Fibroblast of upper back skin (primary cell): ENCODE results near the gene ASPDH.
"Not testable (repeated sequence)": the region's sequence is repeated elsewhere in the genome, so short reads cannot be mapped to it uniquely, and the experiment has no call there.

Experiments
- DNase-seq: peaks from one replicate; pipeline ENCODE4 v3.0.0-alpha.2; 2013

ASPDH gene

GRCh38 chr19:50547385-50548190 lies 33.9 kb upstream of the ASPDH start:
- DNase-seq, result no peak

GRCh38 chr19:50546527-50547221 lies 33.0 kb upstream of the ASPDH start:
- DNase-seq, result no peak

- no peak for DNase-seq
These were observed 29.2 kb upstream of the ASPDH start for GRCh38 chr19:50542943-50543342.

- peak; percentile 67 for DNase-seq
These were observed 24.1 kb upstream of the ASPDH start for GRCh38 chr19:50537769-50538230.

GRCh38 chr19:50537306-50537685 lies 23.6 kb upstream of the ASPDH start:
- no peak for DNase-seq

GRCh38 chr19:50536662-50537305 lies 23.1 kb upstream of the ASPDH start:
- no peak for DNase-seq

GRCh38 chr19:50535672-50536187 lies 22.0 kb upstream of the ASPDH start:
- no peak for DNase-seq

GRCh38 chr19:50534478-50534877 lies 20.8 kb upstream of the ASPDH start:
- DNase-seq, result no peak

- DNase-seq, result no peak
These were observed 19.2 kb upstream of the ASPDH start for GRCh38 chr19:50532952-50533351.

GRCh38 chr19:50531171-50531612 lies 17.5 kb upstream of the ASPDH start:
- DNase-seq, result no peak

- DNase-seq, result not testable (repeated sequence)
These were observed 14.3 kb upstream of the ASPDH start for GRCh38 chr19:50528052-50528451.

GRCh38 chr19:50522881-50523280 lies 9.2 kb upstream of the ASPDH start:
- no peak for DNase-seq

- DNase-seq, result no peak
These were observed 7.2 kb upstream of the ASPDH start for GRCh38 chr19:50520822-50521465.

GRCh38 chr19:50519006-50519575 lies 5.4 kb upstream of the ASPDH start:
- DNase-seq, result no peak

GRCh38 chr19:50518091-50519005 lies 4.6 kb upstream of the ASPDH start:
- no peak for DNase-seq

- no peak for DNase-seq
These were observed 4.0 kb upstream of the ASPDH start for GRCh38 chr19:50517704-50518075.

- no peak for DNase-seq
These were observed 3.4 kb upstream of the ASPDH start for GRCh38 chr19:50516964-50517703.

- no peak for DNase-seq
These were observed 2.7 kb upstream of the ASPDH start for GRCh38 chr19:50516456-50516855.

- DNase-seq, result no peak
These were observed 1.5 kb upstream of the ASPDH start for GRCh38 chr19:50515168-50515561.

- DNase-seq, result no peak
These were observed 844 bp upstream of the ASPDH start for GRCh38 chr19:50514346-50515167.
